Measurements from ENCODE around the gene GPC6. TPM values are rescaled to one million over a fixed set of nuclear protein-coding genes. Genes with fewer than 3 reads are reported as not detected.

The GPC6 gene
- polyA plus RNA-seq, 2 donors: 0.16 to 0.22 TPM

DNA sequence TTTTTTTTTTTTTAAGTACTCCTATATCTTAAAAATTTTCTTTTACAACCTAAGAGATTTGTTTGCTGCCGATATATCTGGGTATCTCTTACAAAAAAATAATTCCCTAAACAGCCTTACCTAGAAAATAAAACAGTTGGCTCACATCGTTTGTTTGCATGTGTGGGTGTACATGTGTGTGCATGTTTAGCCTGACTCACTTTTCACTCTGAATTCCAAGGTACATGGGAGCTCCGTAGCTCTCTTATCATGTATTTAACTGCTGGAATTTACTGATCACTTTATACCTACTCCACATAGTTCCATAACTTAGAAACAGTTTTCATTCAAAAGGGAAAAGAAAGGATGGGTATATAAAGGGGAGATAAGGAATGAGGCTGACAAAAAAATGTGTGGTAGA is 616.5 kb downstream of the GPC6 start:
- no peaks in the 10 kb centered on the region for H3K36me3 ChIP-seq (ENCODE audit: control insufficient read depth in 2 of 2, insufficient read depth in 2 of 2, low read length in 1 of 2)
- no peak overlapping the region for H3K27ac ChIP-seq (ENCODE audit: low read depth in 2 of 2, low read length in 1 of 2)
- H3K4me1 ChIP-seq (ENCODE audit: control insufficient read depth in 2 of 2, insufficient read depth in 2 of 2, low read length in 1 of 2): no peaks in the 10 kb centered on the region
- no peaks in the 10 kb centered on the region for H3K9me3 ChIP-seq (ENCODE audit: control insufficient read depth in 2 of 2, insufficient read depth in 1 of 2, low read depth in 1 of 2, low read length in 1 of 2)
- no peaks in the 10 kb centered on the region for H3K27me3 ChIP-seq (ENCODE audit: control insufficient read depth in 1 of 2, insufficient read depth in 2 of 2, low read length in 2 of 2)
- H3K4me3 ChIP-seq (ENCODE audit: low read depth in 1 of 2, low read length in 2 of 2): no peak overlapping the region
- 53 to 57% methylated on average over 3 of the region's 3 CpGs for WGBS, 2 donors

DNA sequence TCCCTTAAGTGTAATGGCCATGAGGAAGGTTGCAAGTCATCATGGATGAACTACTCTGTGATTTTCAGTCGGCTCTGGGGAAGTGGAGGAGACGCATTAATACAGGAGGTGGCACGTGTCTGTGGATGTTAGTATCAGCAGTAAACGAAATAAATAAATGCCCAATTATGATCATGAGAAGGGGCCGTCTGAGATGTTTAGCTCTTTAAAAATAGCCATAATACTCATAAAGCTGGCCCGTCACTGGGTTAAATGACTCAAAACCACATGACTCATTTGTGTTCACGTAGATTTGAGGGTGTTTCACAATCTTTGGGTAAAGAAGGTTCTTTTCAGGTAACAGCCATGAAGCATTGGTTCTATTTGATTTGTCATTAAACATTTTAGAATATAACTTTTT is 620.6 kb downstream of the GPC6 start:
- no peaks in the 10 kb centered on the region for H3K9me3 ChIP-seq (ENCODE audit: control insufficient read depth in 2 of 2, insufficient read depth in 1 of 2, low read depth in 1 of 2, low read length in 1 of 2)
- 70 to 76% methylated on average over 7 of the region's 7 CpGs for WGBS, 2 donors
- no peaks in the 10 kb centered on the region for H3K27me3 ChIP-seq (ENCODE audit: control insufficient read depth in 1 of 2, insufficient read depth in 2 of 2, low read length in 2 of 2)
- H3K36me3 ChIP-seq (ENCODE audit: control insufficient read depth in 2 of 2, insufficient read depth in 2 of 2, low read length in 1 of 2): no peaks in the 10 kb centered on the region
- H3K27ac ChIP-seq (ENCODE audit: low read depth in 2 of 2, low read length in 1 of 2): no peak overlapping the region
- no peak overlapping the region for H3K4me3 ChIP-seq (ENCODE audit: low read depth in 1 of 2, low read length in 2 of 2)
- no peaks in the 10 kb centered on the region for H3K4me1 ChIP-seq (ENCODE audit: control insufficient read depth in 2 of 2, insufficient read depth in 2 of 2, low read length in 1 of 2)

DNA sequence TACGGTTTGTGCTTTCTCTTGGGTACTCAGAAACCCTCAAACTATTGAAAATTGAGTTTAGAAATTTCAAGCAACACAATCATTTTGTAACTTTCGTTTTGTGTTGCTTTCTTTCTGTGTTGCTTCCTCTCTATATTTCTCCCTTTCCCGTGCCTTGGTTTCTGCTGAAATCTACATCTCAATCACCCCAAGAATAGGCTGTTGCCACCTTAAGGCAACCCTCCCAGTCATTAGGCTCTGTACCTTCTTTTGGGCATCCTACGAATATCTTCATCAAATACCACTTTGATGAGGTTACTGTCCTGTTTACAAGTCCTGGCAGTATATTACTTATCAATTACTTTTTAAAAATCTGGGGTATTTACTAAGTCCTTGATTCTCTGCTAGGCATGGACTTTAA is 621.6 kb downstream of the GPC6 start:
- no peaks in the 10 kb centered on the region for H3K36me3 ChIP-seq (ENCODE audit: control insufficient read depth in 2 of 2, insufficient read depth in 2 of 2, low read length in 1 of 2)
- WGBS, 2 donors: 66 to 74% methylated on average over 4 of the region's 4 CpGs
- no peaks in the 10 kb centered on the region for H3K4me1 ChIP-seq (ENCODE audit: control insufficient read depth in 2 of 2, insufficient read depth in 2 of 2, low read length in 1 of 2)
- H3K4me3 ChIP-seq (ENCODE audit: low read depth in 1 of 2, low read length in 2 of 2): no peak overlapping the region
- no peaks in the 10 kb centered on the region for H3K9me3 ChIP-seq (ENCODE audit: control insufficient read depth in 2 of 2, insufficient read depth in 1 of 2, low read depth in 1 of 2, low read length in 1 of 2)
- no peaks in the 10 kb centered on the region for H3K27me3 ChIP-seq (ENCODE audit: control insufficient read depth in 1 of 2, insufficient read depth in 2 of 2, low read length in 2 of 2)
- H3K27ac ChIP-seq (ENCODE audit: low read depth in 2 of 2, low read length in 1 of 2): no peak overlapping the region

DNA sequence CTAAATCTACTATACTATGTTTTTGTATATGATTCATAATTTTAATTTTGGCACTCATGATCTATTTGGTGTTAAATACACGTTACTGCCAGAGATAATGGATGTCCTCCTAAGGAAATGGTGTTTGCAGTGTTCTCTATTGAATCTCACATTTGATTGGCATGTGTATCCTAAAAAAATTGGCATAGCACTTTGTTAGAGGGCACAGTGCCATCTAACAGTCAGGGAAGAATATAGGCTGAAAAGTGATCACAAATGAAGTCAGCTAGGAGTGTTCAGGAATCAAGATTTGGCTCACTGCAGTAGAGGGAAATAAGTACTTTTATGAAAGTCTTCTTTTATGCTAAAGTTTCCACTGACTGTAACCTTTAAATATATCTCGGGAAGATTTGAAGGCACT is 624.6 kb downstream of the GPC6 start:
- Histone ChIP-seq H3K4me3 (ENCODE audit: low read depth in 1 of 2, low read length in 2 of 2) (no peak overlapping the region), H3K27ac (ENCODE audit: low read depth in 2 of 2, low read length in 1 of 2) (no peak overlapping the region), H3K4me1 (ENCODE audit: control insufficient read depth in 2 of 2, insufficient read depth in 2 of 2, low read length in 1 of 2) (no peaks in the 10 kb centered on the region), H3K27me3 (ENCODE audit: control insufficient read depth in 1 of 2, insufficient read depth in 2 of 2, low read length in 2 of 2) (no peaks in the 10 kb centered on the region), H3K9me3 (ENCODE audit: control insufficient read depth in 2 of 2, insufficient read depth in 1 of 2, low read depth in 1 of 2, low read length in 1 of 2) (no peaks in the 10 kb centered on the region), H3K36me3 (ENCODE audit: control insufficient read depth in 2 of 2, insufficient read depth in 2 of 2, low read length in 1 of 2) (no peaks in the 10 kb centered on the region)
- 41 to 48% methylated on average over 2 of the region's 2 CpGs for WGBS, 2 donors

DNA sequence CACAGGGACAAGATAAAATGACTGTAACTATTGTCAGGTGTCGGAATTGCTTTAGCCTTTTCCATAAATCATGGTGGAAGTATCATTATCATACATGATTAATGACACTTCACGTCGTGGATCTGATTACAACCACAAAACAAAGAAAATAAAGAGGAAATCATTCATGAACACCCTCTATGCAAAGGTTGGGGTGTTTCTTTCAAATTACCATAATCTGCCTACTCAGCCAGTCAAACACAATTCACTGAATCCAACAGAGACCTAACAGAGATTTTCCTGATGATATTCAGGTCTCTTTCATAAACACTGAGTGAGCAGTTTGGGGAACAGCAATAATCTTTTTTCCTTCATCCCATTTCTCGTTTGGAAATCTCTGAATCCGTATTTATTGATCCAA is 627.3 kb downstream of the GPC6 start:
- Histone ChIP-seq H3K27me3 (ENCODE audit: control insufficient read depth in 1 of 2, insufficient read depth in 2 of 2, low read length in 2 of 2) (no peaks in the 10 kb centered on the region), H3K4me1 (ENCODE audit: control insufficient read depth in 2 of 2, insufficient read depth in 2 of 2, low read length in 1 of 2) (no peaks in the 10 kb centered on the region), H3K9me3 (ENCODE audit: control insufficient read depth in 2 of 2, insufficient read depth in 1 of 2, low read depth in 1 of 2, low read length in 1 of 2) (no peaks in the 10 kb centered on the region), H3K27ac (ENCODE audit: low read depth in 2 of 2, low read length in 1 of 2) (no peak overlapping the region), H3K36me3 (ENCODE audit: control insufficient read depth in 2 of 2, insufficient read depth in 2 of 2, low read length in 1 of 2) (no peaks in the 10 kb centered on the region), H3K4me3 (ENCODE audit: low read depth in 1 of 2, low read length in 2 of 2) (no peak overlapping the region)
- WGBS, 2 donors: 72 to 75% methylated on average over 5 of the region's 5 CpGs

DNA sequence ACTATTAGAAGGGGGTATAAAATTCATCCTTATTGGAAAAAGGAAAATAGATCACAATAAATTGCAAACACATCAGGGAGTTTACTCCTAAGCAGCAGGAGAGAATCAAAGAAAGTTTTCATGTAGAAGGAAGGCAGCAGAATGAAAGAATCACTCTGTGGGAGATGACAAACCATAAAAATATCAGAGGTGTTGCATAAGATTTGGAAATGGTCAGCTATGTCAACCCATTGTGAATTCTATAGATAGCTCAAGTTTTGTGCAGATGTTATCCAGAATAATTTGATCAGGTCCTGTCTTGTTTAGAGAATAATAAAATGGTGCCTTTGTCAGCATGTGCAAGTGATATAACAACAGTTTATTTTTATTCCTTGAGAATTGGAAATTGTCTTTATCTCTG is 630.5 kb downstream of the GPC6 start:
- no peak overlapping the region for H3K4me3 ChIP-seq (ENCODE audit: low read depth in 1 of 2, low read length in 2 of 2)
- H3K27me3 ChIP-seq (ENCODE audit: control insufficient read depth in 1 of 2, insufficient read depth in 2 of 2, low read length in 2 of 2): no peaks in the 10 kb centered on the region
- H3K27ac ChIP-seq (ENCODE audit: low read depth in 2 of 2, low read length in 1 of 2): no peak overlapping the region
- no peaks in the 10 kb centered on the region for H3K9me3 ChIP-seq (ENCODE audit: control insufficient read depth in 2 of 2, insufficient read depth in 1 of 2, low read depth in 1 of 2, low read length in 1 of 2)
- H3K36me3 ChIP-seq (ENCODE audit: control insufficient read depth in 2 of 2, insufficient read depth in 2 of 2, low read length in 1 of 2): no peaks in the 10 kb centered on the region
- no peaks in the 10 kb centered on the region for H3K4me1 ChIP-seq (ENCODE audit: control insufficient read depth in 2 of 2, insufficient read depth in 2 of 2, low read length in 1 of 2)

DNA sequence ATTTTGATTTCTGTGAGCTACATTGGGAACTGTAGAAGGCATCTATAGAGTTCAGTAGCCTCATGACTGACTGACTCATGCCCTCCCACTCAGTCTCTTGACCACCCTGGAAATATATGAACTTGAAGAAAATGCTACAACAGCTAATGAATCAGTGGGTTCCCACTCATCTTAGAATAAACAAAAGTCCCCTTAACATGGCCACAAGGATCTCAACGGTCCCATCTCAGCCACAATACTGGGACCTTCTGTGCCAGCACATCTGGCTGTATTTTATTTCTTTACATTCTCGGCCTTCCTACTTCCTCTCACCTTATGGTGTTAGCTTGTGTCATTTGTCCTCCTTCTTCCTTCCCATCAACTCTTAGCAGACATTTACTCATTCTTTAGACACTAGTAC is 633.1 kb downstream of the GPC6 start:
- no peaks in the 10 kb centered on the region for H3K36me3 ChIP-seq (ENCODE audit: control insufficient read depth in 2 of 2, insufficient read depth in 2 of 2, low read length in 1 of 2)
- 83 to 88% methylated on average over 2 of the region's 2 CpGs for WGBS, 2 donors
- H3K4me3 ChIP-seq (ENCODE audit: low read depth in 1 of 2, low read length in 2 of 2): no peak overlapping the region
- H3K27me3 ChIP-seq (ENCODE audit: control insufficient read depth in 1 of 2, insufficient read depth in 2 of 2, low read length in 2 of 2): no peaks in the 10 kb centered on the region
- H3K27ac ChIP-seq (ENCODE audit: low read depth in 2 of 2, low read length in 1 of 2): no peak overlapping the region
- no peaks in the 10 kb centered on the region for H3K4me1 ChIP-seq (ENCODE audit: control insufficient read depth in 2 of 2, insufficient read depth in 2 of 2, low read length in 1 of 2)
- H3K9me3 ChIP-seq (ENCODE audit: control insufficient read depth in 2 of 2, insufficient read depth in 1 of 2, low read depth in 1 of 2, low read length in 1 of 2): no peaks in the 10 kb centered on the region

DNA sequence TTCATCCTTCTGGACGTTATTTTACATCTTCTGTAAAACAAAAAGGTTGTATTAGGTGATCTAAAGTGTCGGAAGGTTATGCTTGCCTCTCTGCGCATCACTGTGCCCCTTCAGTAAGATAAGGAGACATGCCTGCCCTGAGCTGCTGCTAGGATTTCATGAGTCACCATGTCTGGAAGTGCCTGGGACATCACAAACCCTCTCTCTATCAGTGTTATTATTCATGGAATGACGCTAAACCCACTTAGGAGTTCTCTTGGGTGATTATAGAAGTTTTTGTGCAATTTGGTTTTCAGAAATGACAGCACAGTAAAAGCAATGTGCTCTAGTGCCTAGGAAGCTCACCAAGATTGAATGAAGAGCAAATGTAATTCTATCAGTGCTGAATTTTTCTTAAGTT is 635.2 kb downstream of the GPC6 start:
- Histone ChIP-seq H3K9me3 (ENCODE audit: control insufficient read depth in 2 of 2, insufficient read depth in 1 of 2, low read depth in 1 of 2, low read length in 1 of 2) (no peaks in the 10 kb centered on the region), H3K27ac (ENCODE audit: low read depth in 2 of 2, low read length in 1 of 2) (no peak overlapping the region), H3K27me3 (ENCODE audit: control insufficient read depth in 1 of 2, insufficient read depth in 2 of 2, low read length in 2 of 2) (no peaks in the 10 kb centered on the region), H3K4me3 (ENCODE audit: low read depth in 1 of 2, low read length in 2 of 2) (no peak overlapping the region), H3K4me1 (ENCODE audit: control insufficient read depth in 2 of 2, insufficient read depth in 2 of 2, low read length in 1 of 2) (no peaks in the 10 kb centered on the region), H3K36me3 (ENCODE audit: control insufficient read depth in 2 of 2, insufficient read depth in 2 of 2, low read length in 1 of 2) (no peaks in the 10 kb centered on the region)
- WGBS, 2 donors: 62 to 75% methylated on average over 4 of the region's 4 CpGs

DNA sequence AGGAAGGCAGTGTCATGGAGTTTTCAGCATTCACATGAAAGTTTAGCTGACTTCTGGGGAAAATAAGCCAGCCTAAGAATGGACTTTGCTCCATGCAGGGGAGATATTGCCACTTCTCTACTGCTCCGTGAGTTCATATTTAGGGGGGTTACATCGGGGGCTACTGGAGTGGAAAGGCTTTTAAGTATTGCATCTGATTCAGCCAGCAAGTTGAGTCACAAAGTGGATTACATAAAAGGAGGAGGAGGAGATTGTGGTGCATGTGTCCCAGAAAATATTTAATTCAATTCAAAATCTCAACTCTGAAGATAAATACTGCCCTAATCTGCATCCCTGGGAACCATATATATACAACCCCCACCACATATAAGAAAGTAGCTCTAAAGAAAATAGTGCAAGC is 635.7 kb downstream of the GPC6 start:
- Histone ChIP-seq H3K27me3 (ENCODE audit: control insufficient read depth in 1 of 2, insufficient read depth in 2 of 2, low read length in 2 of 2) (no peaks in the 10 kb centered on the region), H3K36me3 (ENCODE audit: control insufficient read depth in 2 of 2, insufficient read depth in 2 of 2, low read length in 1 of 2) (no peaks in the 10 kb centered on the region), H3K27ac (ENCODE audit: low read depth in 2 of 2, low read length in 1 of 2) (no peak overlapping the region), H3K4me3 (ENCODE audit: low read depth in 1 of 2, low read length in 2 of 2) (no peak overlapping the region), H3K9me3 (ENCODE audit: control insufficient read depth in 2 of 2, insufficient read depth in 1 of 2, low read depth in 1 of 2, low read length in 1 of 2) (no peaks in the 10 kb centered on the region), H3K4me1 (ENCODE audit: control insufficient read depth in 2 of 2, insufficient read depth in 2 of 2, low read length in 1 of 2) (no peaks in the 10 kb centered on the region)
- WGBS, 2 donors: 74 to 82% methylated on average over 2 of the region's 2 CpGs

DNA sequence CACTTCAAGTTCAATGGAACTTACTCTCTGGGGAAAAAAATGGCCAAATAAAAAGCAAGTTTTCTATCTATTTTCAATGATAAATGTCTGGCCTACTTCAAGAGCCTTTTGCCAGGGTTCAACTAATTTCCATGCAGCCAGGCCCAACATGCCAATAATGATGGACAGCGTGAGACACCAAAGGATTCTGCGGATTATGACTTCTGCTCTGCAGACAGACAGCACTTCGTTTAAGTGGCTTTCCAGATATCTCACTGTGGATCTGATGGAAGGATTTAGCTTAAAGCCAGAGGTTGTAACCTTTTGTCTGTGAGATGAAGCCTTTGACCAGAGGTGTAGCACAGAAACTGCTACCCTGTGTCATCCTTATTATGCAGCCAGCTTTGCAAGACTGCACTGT is 638.6 kb downstream of the GPC6 start:
- Histone ChIP-seq H3K27me3 (ENCODE audit: control insufficient read depth in 1 of 2, insufficient read depth in 2 of 2, low read length in 2 of 2) (no peaks in the 10 kb centered on the region), H3K4me1 (ENCODE audit: control insufficient read depth in 2 of 2, insufficient read depth in 2 of 2, low read length in 1 of 2) (no peaks in the 10 kb centered on the region), H3K36me3 (ENCODE audit: control insufficient read depth in 2 of 2, insufficient read depth in 2 of 2, low read length in 1 of 2) (no peaks in the 10 kb centered on the region), H3K27ac (ENCODE audit: low read depth in 2 of 2, low read length in 1 of 2) (no peak overlapping the region), H3K4me3 (ENCODE audit: low read depth in 1 of 2, low read length in 2 of 2) (no peak overlapping the region), H3K9me3 (ENCODE audit: control insufficient read depth in 2 of 2, insufficient read depth in 1 of 2, low read depth in 1 of 2, low read length in 1 of 2) (no peaks in the 10 kb centered on the region)
- WGBS, 2 donors: 76 to 80% methylated on average over 3 of the region's 3 CpGs
